Mesendoderm (in vitro differentiated cells): Measurements from ENCODE around the gene ZNF878.
A peak's percentile ranks its signal among the peaks of the same experiment; 100 is the strongest.
"Not testable (repeated sequence)": the region's sequence is repeated elsewhere in the genome, so short reads cannot be mapped to it uniquely, and the experiment has no call there.

ENCODE experiments used
- DNase-seq: peaks from one replicate; pipeline ENCODE4 v3.0.0; 2013
- H2AK5ac ChIP-seq: 2 replicates; pipeline ENCODE4 v1.6.1; 2013; ENCODE audit warnings: low read length, inconsistent platforms
- H2BK120ac ChIP-seq: 2 replicates; pipeline ENCODE4 v1.6.1; 2013; ENCODE audit warnings: low read depth, mild to moderate bottlenecking, low read length, moderate library complexity, mixed read lengths
- H2BK15ac ChIP-seq: replicated peaks from 2 replicates; pipeline ENCODE4 v1.6.1; 2013; ENCODE audit warnings: low read depth, mild to moderate bottlenecking, moderate library complexity
- H2BK5ac ChIP-seq: 2 replicates; pipeline ENCODE4 v1.6.1; 2013; ENCODE audit warnings: low read length, inconsistent platforms
- H3K18ac ChIP-seq: 2 replicates; pipeline ENCODE4 v1.6.1; 2013; ENCODE audit warnings: mild to moderate bottlenecking, low read length, mixed read lengths
- H3K23ac ChIP-seq: one replicate; pipeline ENCODE4 v1.6.1; 2013; ENCODE audit warnings: low read length
- H3K27ac ChIP-seq: 2 replicates; pipeline ENCODE4 v1.5.1; 2013; ENCODE audit warnings: low read depth, mild to moderate bottlenecking, inconsistent platforms, low read length, moderate library complexity
- H3K27me3 ChIP-seq: 2 replicates; pipeline ENCODE4 v1.6.1; 2013; ENCODE audit warnings: low read length, control low read depth, mild to moderate bottlenecking, inconsistent platforms; ENCODE audit not compliant: insufficient read depth, poor library complexity
- H3K36me3 ChIP-seq: 2 replicates; pipeline ENCODE4 v1.6.1; 2013; ENCODE audit warnings: low read length, inconsistent platforms; ENCODE audit not compliant: control insufficient read depth, insufficient read depth
- H3K4ac ChIP-seq: one replicate; pipeline ENCODE4 v1.6.1; 2013; ENCODE audit warnings: low read depth, mild to moderate bottlenecking, low read length, moderate library complexity
- H3K4me1 ChIP-seq: 2 replicates; pipeline ENCODE4 v1.6.1; 2013; ENCODE audit warnings: low read depth, low read length, inconsistent platforms; ENCODE audit not compliant: control insufficient read depth
- H3K4me2 ChIP-seq: 2 replicates; pipeline ENCODE4 v1.6.1; 2013; ENCODE audit warnings: low read length
- H3K4me3 ChIP-seq: 2 replicates; pipeline ENCODE4 v1.5.1; 2013; ENCODE audit warnings: mild to moderate bottlenecking, low read length
- H3K56ac ChIP-seq: one replicate; pipeline ENCODE4 v1.6.1; 2013; ENCODE audit warnings: low read length
- H3K79me1 ChIP-seq: 2 replicates; pipeline ENCODE4 v1.6.1; 2013; ENCODE audit warnings: low read length, inconsistent platforms
- H3K79me2 ChIP-seq: 2 replicates; pipeline ENCODE4 v1.6.1; 2013; ENCODE audit warnings: mild to moderate bottlenecking, low read length; ENCODE audit not compliant: control insufficient read depth, insufficient read depth
- H3K9ac ChIP-seq: 2 replicates; pipeline ENCODE4 v1.6.1; 2013; ENCODE audit warnings: low read length, inconsistent platforms
- H4K5ac ChIP-seq: one replicate; pipeline ENCODE4 v1.6.1; 2013; ENCODE audit warnings: low read length
- H4K8ac ChIP-seq: one replicate; pipeline ENCODE4 v1.6.1; 2013; ENCODE audit warnings: low read depth, mild to moderate bottlenecking, control low read depth, low read length, moderate library complexity
- WGBS: extraction: QIAGEN DNeasy Blood & Tissue Kit; methylation state at CpG from one replicate; pipeline ENCODE4 v1.1.7; 2013; ENCODE audit warnings: low lambda C conversion rate, missing lambda C conversion rate; ENCODE audit not compliant: insufficient coverage; ENCODE audit errors: extremely low coverage; 5-methylcytosine and 5-hydroxymethylcytosine counted together

Gene ZNF878

GRCh38 chr19:12076331-12076730, 23.6 kb upstream of the ZNF878 start:
- not testable (repeated sequence) for H3K79me2 ChIP-seq, H3K4ac ChIP-seq, DNase-seq, H3K79me1 ChIP-seq, H3K4me1 ChIP-seq, H3K27ac ChIP-seq, H3K56ac ChIP-seq, H3K4me2 ChIP-seq, H2AK5ac ChIP-seq, H4K5ac ChIP-seq, H2BK15ac ChIP-seq, H2BK120ac ChIP-seq, H2BK5ac ChIP-seq, H4K8ac ChIP-seq, H3K9ac ChIP-seq, H3K27me3 ChIP-seq, H3K23ac ChIP-seq, H3K18ac ChIP-seq
- H3K4me3 ChIP-seq, result peak overlapping the region; percentile 5
- peaks cover 15% of the 10 kb centered on the region for H3K36me3 ChIP-seq
- no CpG with 5 or more reads among the region's 3 CpGs for WGBS

GRCh38 chr19:12075538-12076139, 22.9 kb upstream of the ZNF878 start:
- Histone ChIP-seq H3K9ac (no peak overlapping the region), H4K5ac (no peak overlapping the region), H3K27me3 (no peaks in the 10 kb centered on the region), H3K4me2 (no peak overlapping the region), H3K79me2 (no peaks in the 10 kb centered on the region), H3K23ac (no peak overlapping the region), H3K18ac (no peak overlapping the region), H3K4me1 (no peaks in the 10 kb centered on the region), H2BK120ac (no peak overlapping the region), H3K56ac (no peak overlapping the region), H2BK5ac (no peak overlapping the region), H3K27ac (no peak overlapping the region), H2BK15ac (no peak overlapping the region), H2AK5ac (no peak overlapping the region), H3K36me3 (peaks cover 15% of the 10 kb centered on the region), H4K8ac (no peak overlapping the region), H3K79me1 (no peaks in the 10 kb centered on the region), H3K4ac (no peak overlapping the region), H3K4me3 (peak overlapping the region; percentile 25)
- DNase-seq, result no peak
- no CpG with 5 or more reads among the region's 3 CpGs for WGBS

GRCh38 chr19:12064590-12065538, 12.1 kb upstream of the ZNF878 start, which contains the start of gene ZNF844:
ZNF844 (plus strand) TSS chr19:12064731; CDS start chr19:12064874, 143 bp downstream.
- no peaks in the 10 kb centered on the region for H3K79me2 ChIP-seq
- H2BK5ac ChIP-seq, result peak within 1 kb of the TSS; percentile 78
- no peak within 1 kb of the TSS for H4K8ac ChIP-seq
- peak within 1 kb of the TSS; percentile 86 for H3K9ac ChIP-seq
- no peak within 1 kb of the TSS for H2AK5ac ChIP-seq
- H3K56ac ChIP-seq, result peak within 1 kb of the TSS; percentile 94
- no peaks in the 10 kb centered on the region for H3K4me1 ChIP-seq
- H3K4ac ChIP-seq, result peak within 1 kb of the TSS; percentile 59
- peak; percentile 96 for DNase-seq
- no peak within 1 kb of the TSS for H3K23ac ChIP-seq
- peak within 1 kb of the TSS; percentile 21 for H3K18ac ChIP-seq
- H3K36me3 ChIP-seq, result no peaks in the 10 kb centered on the region
- H3K79me1 ChIP-seq, result peaks cover 1% of the 10 kb centered on the region
- no peak within 1 kb of the TSS for H2BK15ac ChIP-seq
- H2BK120ac ChIP-seq, result no peak within 1 kb of the TSS
- no CpG with 5 or more reads among the region's 66 CpGs for WGBS
- H4K5ac ChIP-seq, result no peak within 1 kb of the TSS
- peak within 1 kb of the TSS; percentile 66 for H3K4me2 ChIP-seq
- H3K27ac ChIP-seq, result peak within 1 kb of the TSS; percentile 60
- no peaks in the 10 kb centered on the region for H3K27me3 ChIP-seq
- peak within 1 kb of the TSS; percentile 90 for H3K4me3 ChIP-seq

- WGBS, result no CpG with 5 or more reads among the region's 5 CpGs
- DNase-seq, result peak; percentile 59
- Histone ChIP-seq H3K56ac (no peak overlapping the region), H3K79me2 (no peaks in the 10 kb centered on the region), H3K18ac (no peak overlapping the region), H3K23ac (no peak overlapping the region), H4K8ac (no peak overlapping the region), H3K4ac (no peak overlapping the region), H2BK15ac (no peak overlapping the region), H3K79me1 (no peaks in the 10 kb centered on the region), H3K27me3 (no peaks in the 10 kb centered on the region), H3K4me3 (no peak overlapping the region), H2BK5ac (no peak overlapping the region), H4K5ac (no peak overlapping the region), H3K36me3 (no peaks in the 10 kb centered on the region), H3K27ac (no peak overlapping the region), H3K4me2 (no peak overlapping the region), H2BK120ac (no peak overlapping the region), H2AK5ac (no peak overlapping the region), H3K9ac (no peak overlapping the region), H3K4me1 (no peaks in the 10 kb centered on the region)
These were observed 3.0 kb upstream of the ZNF878 start for GRCh38 chr19:12055784-12056183.

- no peak overlapping the region for H4K5ac ChIP-seq
- no peak overlapping the region for H4K8ac ChIP-seq
- peak overlapping the region; percentile 84 for H3K4me3 ChIP-seq
- peak overlapping the region; percentile 97 for H3K27ac ChIP-seq
- H3K9ac ChIP-seq, result peak overlapping the region; percentile 91
- no peaks in the 10 kb centered on the region for H3K4me1 ChIP-seq
- no peak overlapping the region for H2AK5ac ChIP-seq
- no peaks in the 10 kb centered on the region for H3K36me3 ChIP-seq
- no peak overlapping the region for H2BK120ac ChIP-seq
- no peak overlapping the region for H3K23ac ChIP-seq
- peak overlapping the region; percentile 94 for H3K4me2 ChIP-seq
- H3K79me2 ChIP-seq, result no peaks in the 10 kb centered on the region
- peak overlapping the region; percentile 7 for H3K18ac ChIP-seq
- H3K56ac ChIP-seq, result peak overlapping the region; percentile 97
- H3K4ac ChIP-seq, result no peak overlapping the region
- no peak overlapping the region for H2BK5ac ChIP-seq
- WGBS, result no CpG with 5 or more reads among the region's 14 CpGs
- DNase-seq, result peak; percentile 51
- H3K27me3 ChIP-seq, result no peaks in the 10 kb centered on the region
- no peak overlapping the region for H2BK15ac ChIP-seq
- H3K79me1 ChIP-seq, result no peaks in the 10 kb centered on the region
These were observed 667 bp downstream of the ZNF878 start for GRCh38 chr19:12052091-12052496.
